Endothelial cell of umbilical vein (primary cell): ENCODE measurements around the gene HDAC10. TPM values are rescaled to one million over a fixed set of nuclear protein-coding genes. Genes with fewer than 3 reads are reported as not detected.

ENCODE experiments used
- BruUV-seq: library from RNA; stranded (reverse); fragments of 400-500 nt; replicated peaks from 2 replicates; lab custom pipeline; 2021; lab: Mats Ljungman, UMichigan
- CTCF ChIA-PET: fragments of 300-600, 350-600 bp; sonication (Branson Sonifier 250); formaldehyde crosslinking; loops from one replicate; lab custom pipeline; 2021; ENCODE audit warnings: antibody characterized with exemption, inconsistent platforms; lab: Charles Lee
- POLR2A ChIA-PET: fragments of 300-600, 350-600 bp; sonication (Branson Sonifier 250); formaldehyde crosslinking; loops from one replicate; lab custom pipeline; 2021; ENCODE audit warnings: antibody characterized with exemption, inconsistent platforms; lab: Charles Lee
- DNase-seq: peaks from one replicate; pipeline ENCODE4 v3.0.0-alpha.2; 2011; ENCODE audit warnings: low read depth, low spot score
- FAIRE-seq: peaks from 2 replicates; lab custom pipeline; 2011; peaks lifted over from hg19 to GRCh38; lab: Jason Lieb, UNC
- H2AFZ ChIP-seq: 2 replicates; pipeline ENCODE4 v1.6.0; 2012; ENCODE audit warnings: low read depth, low read length, control low read depth, inconsistent platforms
- H3K27ac ChIP-seq: 2 replicates; pipeline ENCODE4 v1.5.1; 2011; ENCODE audit warnings: low read depth, mild to moderate bottlenecking, control low read depth, low read length, moderate library complexity; ENCODE audit not compliant: insufficient read depth
- H3K27me3 ChIP-seq, 2 experiments: 2 replicates each; pipeline versions ENCODE4 v1.6.0 to v1.6.1; 2011; ENCODE audit warnings: low read length in 2 of 2, mixed read lengths in 1 of 2; ENCODE audit not compliant: control insufficient read depth in 2 of 2, insufficient read depth in 2 of 2
- H3K36me3 ChIP-seq, 2 experiments: 2 replicates in 1 of 2; 3 replicates in 1 of 2; pipeline ENCODE4 v1.5.1; 2011; ENCODE audit warnings: low read length in 2 of 2, mild to moderate bottlenecking in 1 of 2, moderate library complexity in 1 of 2; ENCODE audit not compliant: control insufficient read depth in 2 of 2, insufficient read depth in 2 of 2; ENCODE audit errors: extremely low read depth in 1 of 2
- H3K4me1 ChIP-seq: 3 replicates; pipeline ENCODE4 v1.5.1; 2011; ENCODE audit warnings: mild to moderate bottlenecking, low read length; ENCODE audit not compliant: control insufficient read depth, insufficient read depth; ENCODE audit errors: extremely low read depth
- H3K4me2 ChIP-seq: 2 replicates; pipeline ENCODE4 v1.6.1; 2011; ENCODE audit warnings: low read length, control low read depth, mixed read lengths; ENCODE audit not compliant: insufficient read depth
- H3K4me3 ChIP-seq, 3 experiments: fragments of 200-600 bp in 1 of 3; sonication (generic), shearing (Covaris generic) in 1 of 3; replicated peaks in 1 of 3; 2 replicates each; pipeline ENCODE4 v1.5.1; 2011 to 2016; ENCODE audit warnings: control low read depth in 3 of 3, low read length in 3 of 3, mild to moderate bottlenecking in 2 of 3, inconsistent platforms in 1 of 3, low read depth in 1 of 3, moderate library complexity in 1 of 3; ENCODE audit not compliant: insufficient read depth in 1 of 3
- H3K79me2 ChIP-seq: 2 replicates; pipeline ENCODE4 v1.6.0; 2012; ENCODE audit warnings: low read length, inconsistent platforms; ENCODE audit not compliant: control insufficient read depth, insufficient read depth
- H3K9ac ChIP-seq: replicated peaks from 2 replicates; pipeline ENCODE3; 2011; ENCODE audit warnings: low read length, control low read depth; ENCODE audit not compliant: insufficient read depth; ENCODE audit errors: extremely low read depth
- H3K9me1 ChIP-seq: replicated peaks from 3 replicates; pipeline ENCODE4 v1.6.0; 2011; ENCODE audit warnings: mild to moderate bottlenecking, low read length; ENCODE audit not compliant: control insufficient read depth, insufficient read depth; ENCODE audit errors: extremely low read depth
- H3K9me3 ChIP-seq: replicated peaks from 2 replicates; pipeline ENCODE4 v1.5.1; 2012; ENCODE audit warnings: low read length, inconsistent platforms; ENCODE audit not compliant: control insufficient read depth, insufficient read depth
- H4K20me1 ChIP-seq: replicated peaks from 2 replicates; pipeline ENCODE3; 2011; ENCODE audit warnings: mild to moderate bottlenecking, low read length; ENCODE audit not compliant: control insufficient read depth, insufficient read depth; ENCODE audit errors: extremely low read depth
- CTCF ChIP-seq, 2 donors: IDR thresholded peaks; 1 replicate in 1 of 2; 2 replicates in 1 of 2; pipeline ENCODE4 v1.5.1; 2011; ENCODE audit warnings: low read length in 2 of 2, mild to moderate bottlenecking in 2 of 2, moderate library complexity in 2 of 2, control low read depth in 1 of 2, inconsistent platforms in 1 of 2, low read depth in 1 of 2; ENCODE audit not compliant: insufficient read depth in 1 of 2; ENCODE audit errors: extremely low read depth in 1 of 2
- EZH2 ChIP-seq: IDR thresholded peaks from 2 replicates; pipeline ENCODE4 v1.6.1; 2012; ENCODE audit warnings: borderline replicate concordance, low read depth, mild to moderate bottlenecking, moderate library complexity, low read length, inconsistent platforms; ENCODE audit not compliant: severe bottlenecking
- FOS ChIP-seq: IDR thresholded peaks from 2 replicates; pipeline ENCODE4 v1.6.1; 2011; ENCODE audit warnings: mild to moderate bottlenecking, low read length, moderate library complexity, borderline replicate concordance; ENCODE audit not compliant: insufficient read depth
- GATA2 ChIP-seq: IDR thresholded peaks from 2 replicates; pipeline ENCODE4 v1.7.0; 2011; ENCODE audit warnings: low read depth, mild to moderate bottlenecking, moderate library complexity, mixed read lengths, low read length; ENCODE audit not compliant: insufficient read length, insufficient read depth
- JUN ChIP-seq: IDR thresholded peaks from 2 replicates; pipeline ENCODE4 v1.6.1; 2011; ENCODE audit warnings: borderline replicate concordance, low read depth; ENCODE audit not compliant: insufficient read length, insufficient read depth
- MAX ChIP-seq: IDR thresholded peaks from 2 replicates; pipeline ENCODE4 v1.6.1; 2011; ENCODE audit not compliant: insufficient read depth, insufficient read length
- MYC ChIP-seq: IDR thresholded peaks from one replicate; pipeline ENCODE4 v1.6.1; 2011; ENCODE audit warnings: mild to moderate bottlenecking, low read depth, low read length
- POLR2A ChIP-seq: IDR thresholded peaks from 2 replicates; pipeline ENCODE4 v1.6.1; 2012; ENCODE audit warnings: low read depth, mild to moderate bottlenecking, control low read depth, low read length
- POLR2AphosphoS5 ChIP-seq: IDR thresholded peaks from 2 replicates; pipeline ENCODE4 v1.6.1; 2012; ENCODE audit warnings: low read depth, mild to moderate bottlenecking, control low read depth, low read length, moderate library complexity; ENCODE audit not compliant: insufficient read depth
- dilution Hi-C: fragments of 300-500 bp; cut with MboI; formaldehyde crosslinking; loops from one replicate; pipeline ENCODE4 v1.15.0; 2019; ENCODE audit warnings: low sequenced_read_pairs; ENCODE audit not compliant: extremely low pct_ligation_motif_present
- intact Hi-C: fragments of 100-400 bp; cut with micrococcal nuclease; formaldehyde crosslinking; loops from one replicate; pipeline ENCODE4 v1.10.0; 2022
- polyA plus RNA-seq, 4 experiments: library from polyadenylated mRNA; depleted of rRNA in 3 of 4; stranded (reverse) in 3 of 4; unstranded in 1 of 4; fragments of >200 nt; gene quantifications; 2 replicates each; pipeline versions ENCODE4 v1.2.1 to v1.2.3, GENCODE V29; 2011 to 2012; ENCODE audit warnings: missing spikeins in 1 of 4
- total RNA-seq: library from RNA; stranded (reverse); gene quantifications from 2 replicates; pipeline ENCODE4 v1.2.3, GENCODE V29; 2021

HDAC10 gene
- total and polyA plus RNA-seq, 2 donors (not counting 3 experiments of a cell fraction or from before 2014, with no cell fraction given), result 32.6 to 47.0 TPM

GRCh38 chr22:50217543-50218152 is 33.4 kb downstream of the HDAC10 start:
- ChIA-PET POLR2A (no interaction called here), CTCF (interaction anchor here (0.8 kb wide), 1 partner anchor 11 kb away, joined by 3 read pairs; no protein-coding TSS in a partner anchor)
- no peak overlapping the region for H3K4me2 ChIP-seq
- H3K4me3 ChIP-seq, result no peak overlapping the region
- DNase-seq, result no peak
- no peaks in the 10 kb centered on the region for H3K27me3 ChIP-seq
- intact Hi-C loops, result no loop called here
- no peak for FAIRE-seq
- H3K27ac ChIP-seq, result no peak overlapping the region
- TF ChIP-seq JUN (no peak), FOS (no peak), MYC (no peak)
- peaks cover 26 to 63% of the 10 kb centered on the region in 2 experiments for H3K36me3 ChIP-seq
- no peaks in the 10 kb centered on the region for H3K9me1 ChIP-seq
- H4K20me1 ChIP-seq, result no peaks in the 10 kb centered on the region
- no TSS peak for BruUV-seq
- no peak overlapping the region for H3K9ac ChIP-seq
- H2AFZ ChIP-seq, result no peak overlapping the region
- dilution Hi-C loops, result no loop called here
- H3K4me1 ChIP-seq, result no peaks in the 10 kb centered on the region
- H3K9me3 ChIP-seq, result no peaks in the 10 kb centered on the region
- peaks cover 16% of the 10 kb centered on the region for H3K79me2 ChIP-seq

- H4K20me1 ChIP-seq, result no peaks in the 10 kb centered on the region
- ChIA-PET POLR2A (no interaction called here), CTCF (no interaction called here)
Observed at GRCh38 chr22:50216684-50217520, 34.2 kb downstream of the HDAC10 start.

More at GRCh38 chr22:50216684-50217520, 34.2 kb downstream of the HDAC10 start:
- no peak for TF ChIP-seq MAX
- TF ChIP-seq EZH2, result no peak
- no peak for TF ChIP-seq CTCF (IDR thresholded peaks at IDR 0.05; ENCODE audit: extremely low read depth in 1 of 2, insufficient read depth in 1 of 2, low read depth in 1 of 2, low read length in 2 of 2)
- TF ChIP-seq MYC, result no peak
- no peak for TF ChIP-seq GATA2
- TF ChIP-seq POLR2AphosphoS5, result no peak
- TF ChIP-seq POLR2A, result no peak
- no peak for TF ChIP-seq JUN
- no peak for TF ChIP-seq FOS
- no peak overlapping the region for H3K27ac ChIP-seq
- no peak overlapping the region for H2AFZ ChIP-seq
- H3K27me3 ChIP-seq, result no peaks in the 10 kb centered on the region
- BruUV-seq, result no TSS peak
- intact Hi-C loops (no loop called here), dilution Hi-C loops (no loop called here)
- H3K4me3 ChIP-seq, result no peak overlapping the region
- no peak overlapping the region for H3K4me2 ChIP-seq
- H3K4me1 ChIP-seq, result no peaks in the 10 kb centered on the region
- DNase-seq (no peak), FAIRE-seq (no peak)
- H3K79me2 ChIP-seq, result peaks cover 21% of the 10 kb centered on the region
- H3K9ac ChIP-seq, result no peak overlapping the region
- no peaks in the 10 kb centered on the region for H3K9me3 ChIP-seq
- H3K36me3 ChIP-seq, result peaks cover 28 to 60% of the 10 kb centered on the region in 2 experiments
- no peaks in the 10 kb centered on the region for H3K9me1 ChIP-seq
